Kidney (tissue), 14 donors: ENCODE results near the gene ATE1. TPM values are rescaled to one million over a fixed set of nuclear protein-coding genes. Genes with fewer than 3 reads are reported as not detected.

Experiments used
- DNase-seq, 5 donors: peaks; one replicate each; pipeline ENCODE4 v3.0.0-alpha.2; 2013 to 2020
- FAIRE-seq: peaks from 2 replicates; lab custom pipeline; 2012; peaks lifted over from hg19 to GRCh38; lab: Jason Lieb, UNC
- H3K27ac ChIP-seq, 2 donors: one replicate each; pipeline ENCODE4 v1.7.0; 2013; ENCODE audit warnings: low read depth in 2 of 2, low read length in 2 of 2, inconsistent platforms in 1 of 2
- H3K27me3 ChIP-seq: one replicate; pipeline ENCODE4 v1.7.1; 2013; ENCODE audit warnings: low read length, inconsistent platforms; ENCODE audit not compliant: control insufficient read depth, insufficient read depth
- H3K36me3 ChIP-seq, 3 donors: one replicate each; pipeline versions ENCODE4 v1.7.0 to v1.7.1; 2013; ENCODE audit warnings: low read length in 3 of 3, control low read depth in 1 of 3, inconsistent platforms in 1 of 3; ENCODE audit not compliant: insufficient read depth in 3 of 3, control insufficient read depth in 2 of 3
- H3K4me1 ChIP-seq, 3 donors: one replicate each; pipeline versions ENCODE4 v1.7.0 to v1.7.1; 2013; ENCODE audit warnings: low read length in 3 of 3, inconsistent platforms in 1 of 3, low read depth in 1 of 3; ENCODE audit not compliant: control insufficient read depth in 2 of 3, insufficient read depth in 2 of 3
- H3K4me3 ChIP-seq, 3 donors: one replicate each; pipeline versions ENCODE4 v1.7.0 to v1.8.1; 2013; ENCODE audit warnings: low read length in 3 of 3, control low read depth in 1 of 3, inconsistent platforms in 1 of 3
- H3K9ac ChIP-seq, 3 donors: one replicate each; pipeline versions ENCODE4 v1.7.0 to v1.7.1; 2013; ENCODE audit warnings: low read length in 3 of 3, control low read depth in 1 of 3, inconsistent platforms in 1 of 3
- H3K9me3 ChIP-seq, 3 donors: one replicate each; pipeline versions ENCODE4 v1.7.0 to v1.7.1; 2013; ENCODE audit warnings: low read length in 3 of 3, control low read depth in 1 of 3, inconsistent platforms in 1 of 3; ENCODE audit not compliant: control insufficient read depth in 2 of 3, insufficient read depth in 1 of 3
- intact Hi-C: fragments of 100-400 bp; cut with DNase I; formaldehyde crosslinking; loops from one replicate; pipeline ENCODE4 v1.11.1; 2022
- polyA plus RNA-seq: library from polyadenylated mRNA; stranded (reverse); fragments of 350-450 nt; fragmentation: Illumina TruSeq; extraction: RNeasy Lipid Tissue Mini Kit (QIAGEN cat#74804); gene quantifications from one replicate; pipeline ENCODE4 v1.2.3, GENCODE V29; 2014; ENCODE audit warnings: low read depth, low replicate concordance; ENCODE audit not compliant: insufficient read depth
- total RNA-seq: library from RNA; stranded (reverse); fragmentation: NEBNext Ultra II Directional; extraction: Animal tissue kit (Norgen Biotek cat#: 25700); gene quantifications from one replicate; pipeline ENCODE4 v1.2.1, GENCODE V29; 2021
- TF ChIP-seq, protein P1 (sequence below): IDR thresholded peaks from 3 replicates; pipeline ENCODE4 v1.5.1; 2012; ENCODE audit warnings: mild to moderate bottlenecking, moderate library complexity, borderline replicate concordance; ENCODE audit not compliant: insufficient read depth; ENCODE audit errors: extremely low read depth
- donor health status: control.
- donor health status: control.
- donor health status: control.
- donor health status: control.
- donor health status: control.
- donor health status: DM: yes; HTN: yes; CAD: no.
- donor health status: Normal renal cell carcinoma (clear cell type).

ATE1 gene
- total and polyA plus RNA-seq, 2 donors from 2014 or later = 9.8 to 31.0 TPM

DNA sequence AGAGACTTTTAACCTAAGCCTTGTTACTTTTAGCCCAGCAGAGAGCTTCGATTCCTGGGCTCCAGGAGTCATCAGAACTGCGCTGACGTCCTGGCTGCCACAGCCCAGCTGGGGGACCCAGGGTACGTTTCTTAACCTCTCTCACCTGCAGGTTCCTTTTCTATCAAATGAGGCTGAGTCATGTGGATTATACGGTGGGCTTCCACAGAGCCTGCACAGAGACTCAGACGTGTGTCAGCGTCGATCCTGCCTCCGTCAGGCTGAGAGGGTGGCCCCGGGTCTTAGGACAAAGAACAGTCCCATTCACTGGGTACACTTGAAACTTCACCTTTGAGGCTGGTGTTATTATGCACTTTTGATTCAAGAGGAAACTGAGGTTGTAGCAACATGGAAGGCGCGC is 228.9 kb downstream of the ATE1 start:
- no peak overlapping the region for H3K4me3 ChIP-seq
- peaks cover 0 to 3% (median 0%) of the 10 kb centered on the region in 3 donors for H3K9me3 ChIP-seq
- no peak for FAIRE-seq
- H3K4me1 ChIP-seq = no peaks in the 10 kb centered on the region
- H3K36me3 ChIP-seq = no peaks in the 10 kb centered on the region
- no peak overlapping the region for H3K9ac ChIP-seq
- intact Hi-C loops = no loop called here
- no peak overlapping the region for H3K27ac ChIP-seq
- no peaks in the 10 kb centered on the region for H3K27me3 ChIP-seq
- no peak for DNase-seq
- TF ChIP-seq, protein P1, sequence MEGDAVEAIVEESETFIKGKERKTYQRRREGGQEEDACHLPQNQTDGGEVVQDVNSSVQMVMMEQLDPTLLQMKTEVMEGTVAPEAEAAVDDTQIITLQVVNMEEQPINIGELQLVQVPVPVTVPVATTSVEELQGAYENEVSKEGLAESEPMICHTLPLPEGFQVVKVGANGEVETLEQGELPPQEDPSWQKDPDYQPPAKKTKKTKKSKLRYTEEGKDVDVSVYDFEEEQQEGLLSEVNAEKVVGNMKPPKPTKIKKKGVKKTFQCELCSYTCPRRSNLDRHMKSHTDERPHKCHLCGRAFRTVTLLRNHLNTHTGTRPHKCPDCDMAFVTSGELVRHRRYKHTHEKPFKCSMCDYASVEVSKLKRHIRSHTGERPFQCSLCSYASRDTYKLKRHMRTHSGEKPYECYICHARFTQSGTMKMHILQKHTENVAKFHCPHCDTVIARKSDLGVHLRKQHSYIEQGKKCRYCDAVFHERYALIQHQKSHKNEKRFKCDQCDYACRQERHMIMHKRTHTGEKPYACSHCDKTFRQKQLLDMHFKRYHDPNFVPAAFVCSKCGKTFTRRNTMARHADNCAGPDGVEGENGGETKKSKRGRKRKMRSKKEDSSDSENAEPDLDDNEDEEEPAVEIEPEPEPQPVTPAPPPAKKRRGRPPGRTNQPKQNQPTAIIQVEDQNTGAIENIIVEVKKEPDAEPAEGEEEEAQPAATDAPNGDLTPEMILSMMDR = no peak

DNA sequence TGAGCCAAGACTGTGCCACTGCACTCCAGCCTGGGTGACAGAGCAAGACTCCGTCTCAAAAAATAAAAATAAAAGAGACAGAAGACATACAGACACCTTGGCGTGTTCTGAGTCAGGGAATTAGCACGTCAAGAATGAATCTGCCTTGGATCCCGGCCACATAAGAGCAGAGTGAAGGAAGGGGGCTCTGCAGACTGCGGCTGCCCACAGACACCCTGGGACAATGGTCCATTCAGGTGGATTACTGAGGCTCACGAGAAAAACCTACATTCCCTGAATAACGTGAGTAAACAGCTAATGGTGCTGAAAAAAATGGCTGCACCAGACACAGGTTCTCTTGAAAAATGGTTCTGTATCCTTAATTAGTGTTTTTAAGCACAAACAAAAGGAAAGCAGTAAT is 229.5 kb downstream of the ATE1 start:
- DNase-seq = no peak
- Histone ChIP-seq H3K27ac (no peak overlapping the region), H3K9me3 (peaks cover 0 to 3% (median 0%) of the 10 kb centered on the region in 3 donors), H3K27me3 (no peaks in the 10 kb centered on the region), H3K9ac (no peak overlapping the region), H3K4me1 (no peaks in the 10 kb centered on the region), H3K36me3 (no peaks in the 10 kb centered on the region), H3K4me3 (no peak overlapping the region)
- intact Hi-C loops = no loop called here
- FAIRE-seq = no peak
- TF ChIP-seq, protein P1 = no peak

DNA sequence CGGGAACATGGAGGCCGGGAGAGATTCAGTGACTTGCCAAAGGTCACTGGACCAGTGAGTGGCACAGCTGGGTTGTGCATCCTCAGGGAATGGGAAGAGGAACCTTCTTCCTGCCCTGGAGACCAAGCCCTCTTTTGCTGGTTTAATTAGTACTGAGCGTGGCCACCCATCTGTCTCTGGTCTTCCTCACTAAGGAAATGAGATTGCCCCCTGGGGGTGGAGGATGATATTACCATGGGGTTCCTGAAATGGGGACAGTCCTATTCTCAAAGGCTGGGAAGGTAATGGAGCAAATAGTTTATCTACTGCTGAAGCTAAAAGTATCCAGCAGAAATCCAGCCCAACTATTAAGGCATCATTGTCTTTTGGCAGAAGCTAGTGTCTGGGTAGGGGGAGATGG is 231.0 kb downstream of the ATE1 start:
- intact Hi-C loops = no loop called here
- Histone ChIP-seq H3K4me1 (no peaks in the 10 kb centered on the region), H3K27ac (no peak overlapping the region), H3K9ac (no peak overlapping the region), H3K4me3 (no peak overlapping the region), H3K27me3 (no peaks in the 10 kb centered on the region), H3K36me3 (no peaks in the 10 kb centered on the region), H3K9me3 (peaks cover 0 to 3% (median 0%) of the 10 kb centered on the region in 3 donors)
- DNase-seq = no peak
- TF ChIP-seq, protein P1 = peak; percentile 20
- FAIRE-seq = no peak

DNA sequence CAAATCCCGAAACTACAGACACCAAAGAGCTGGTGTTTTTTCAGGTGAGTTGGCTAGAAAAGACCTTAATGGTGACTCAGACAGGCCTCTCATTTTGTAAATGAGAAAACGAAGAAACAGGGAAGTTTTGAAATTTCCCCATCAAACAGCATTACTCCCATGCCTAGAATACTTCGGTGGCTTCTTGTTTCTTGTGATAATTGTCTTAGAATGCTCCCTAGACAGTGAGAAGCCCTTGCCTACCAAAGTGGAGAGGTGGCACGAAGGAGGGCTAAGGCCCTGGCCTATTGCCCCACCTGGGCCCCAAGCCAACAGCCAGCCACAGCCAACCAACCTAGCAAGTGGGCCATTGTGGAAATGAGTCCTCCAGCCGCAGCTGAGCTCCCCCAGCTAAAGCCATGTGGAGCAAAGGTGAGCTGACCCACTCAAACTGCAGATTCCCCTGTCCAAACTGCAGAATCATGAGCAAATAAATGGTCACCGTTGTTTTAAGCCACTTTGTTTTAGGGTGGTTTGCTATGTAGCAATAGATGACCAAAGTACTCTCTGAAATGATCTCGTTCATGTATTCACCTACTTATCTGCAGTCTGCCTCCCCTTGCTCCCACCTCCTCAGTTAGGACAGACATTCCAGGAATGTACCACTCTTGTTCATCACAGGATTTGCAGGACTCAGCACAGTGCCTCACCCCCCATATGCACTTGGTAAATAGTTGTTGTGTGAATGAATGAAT is 231.9 kb downstream of the ATE1 start:
- H3K4me1 ChIP-seq = no peaks in the 10 kb centered on the region
- no peaks in the 10 kb centered on the region for H3K36me3 ChIP-seq
- DNase-seq (no peak), FAIRE-seq (no peak)
- no peak overlapping the region for H3K9ac ChIP-seq
- peaks cover 0 to 3% (median 0%) of the 10 kb centered on the region in 3 donors for H3K9me3 ChIP-seq
- H3K27ac ChIP-seq = no peak overlapping the region
- H3K4me3 ChIP-seq = no peak overlapping the region
- TF ChIP-seq, protein P1 = no peak
- intact Hi-C loops = no loop called here
- H3K27me3 ChIP-seq = no peaks in the 10 kb centered on the region
